AG04450 (cell line): ENCODE measurements around the gene ISG15. TPM values are rescaled to one million over a fixed set of nuclear protein-coding genes. Genes with fewer than 3 reads are reported as not detected.
A peak's percentile ranks its signal among the peaks of the same experiment; 100 is the strongest.
"Not testable (repeated sequence)": the region's sequence is repeated elsewhere in the genome, so short reads cannot be mapped to it uniquely, and the experiment has no call there.

ENCODE experiments used
- CTCF ChIA-PET: fragments of 300-600, 350-600 bp; formaldehyde crosslinking; extraction: SDS; loops from one replicate; lab custom pipeline; 2022; ENCODE audit warnings: antibody characterized with exemption, inconsistent platforms; lab: Charles Lee
- POLR2A ChIA-PET: fragments of 350-600 bp; formaldehyde crosslinking; extraction: SDS; loops from one replicate; lab custom pipeline; 2021; ENCODE audit warnings: antibody characterized with exemption, inconsistent platforms; lab: Yijun Ruan, JAX
- DNase-seq: peaks from one replicate; pipeline ENCODE4 v3.0.0-alpha.2; 2011; ENCODE audit warnings: low read depth, low spot score
- H3K27ac ChIP-seq: one replicate; pipeline ENCODE4 v1.5.1; 2012; ENCODE audit warnings: low read depth, low read length, control low read depth
- H3K27me3 ChIP-seq: one replicate; pipeline ENCODE4 v1.6.0; 2012; ENCODE audit warnings: low read length; ENCODE audit not compliant: control insufficient read depth, insufficient read depth
- H3K4me3 ChIP-seq: 2 replicates; pipeline ENCODE4 v1.5.1; 2011; ENCODE audit warnings: mild to moderate bottlenecking, low read depth, low read length, control low read depth
- H3K9me3 ChIP-seq: 2 replicates; pipeline ENCODE4 v1.5.1; 2012; ENCODE audit warnings: low read length; ENCODE audit not compliant: control insufficient read depth, insufficient read depth
- CTCF ChIP-seq: IDR thresholded peaks from 2 replicates; pipeline ENCODE4 v1.5.1; 2011; ENCODE audit warnings: low read depth, low read length, control low read depth, inconsistent platforms
- polyA plus RNA-seq: library from polyadenylated mRNA; depleted of rRNA; stranded (reverse); fragments of >200 nt; gene quantifications from 2 replicates; pipeline ENCODE4 v1.2.3, GENCODE V29; 2011

Gene ISG15
- polyA plus RNA-seq, 1 experiment = 22.4 TPM

GRCh38 chr1:982765-983436 is 30.4 kb upstream of the ISG15 start:
- no peak for DNase-seq
- Histone ChIP-seq H3K27ac (no peak overlapping the region), H3K27me3 (peaks cover 35% of the 10 kb centered on the region), H3K4me3 (no peak overlapping the region), H3K9me3 (peaks cover 9% of the 10 kb centered on the region; the same call in 1 of the 2 replicates)
- POLR2A ChIA-PET = no interaction called here
- TF ChIP-seq CTCF = no peak
- CTCF ChIA-PET = interaction anchor here (0.5 to 2.1 kb wide), 10 partner anchors 11 to 310 kb away, joined by 3 to 13 read pairs (median 3); no protein-coding TSS in a partner anchor

- peaks cover 35% of the 10 kb centered on the region for H3K27me3 ChIP-seq
- no peaks in the 10 kb centered on the region; the same call in 1 of the 2 replicates for H3K9me3 ChIP-seq
- ChIA-PET POLR2A (no interaction called here), CTCF (interaction anchor here (0.5 to 2.1 kb wide), 22 partner anchors 8 to 309 kb away, joined by 3 to 15 read pairs (median 4); partner anchors contain the start of gene NOC2L)
- H3K4me3 ChIP-seq = peak overlapping the region; percentile 17
- no peak overlapping the region for H3K27ac ChIP-seq
- TF ChIP-seq CTCF = peak; percentile 78
- no peak for DNase-seq
These were observed 29.4 kb upstream of the ISG15 start for GRCh38 chr1:983798-984475.

- ChIA-PET POLR2A (no interaction called here), CTCF (interaction anchor here (0.6 to 2.1 kb wide), 18 partner anchors 8 to 308 kb away, joined by 3 to 15 read pairs (median 4); partner anchors contain the start of gene NOC2L)
- no peak for TF ChIP-seq CTCF
- Histone ChIP-seq H3K9me3 (no peaks in the 10 kb centered on the region; the same call in 1 of the 2 replicates), H3K27ac (no peak overlapping the region), H3K27me3 (peaks cover 35% of the 10 kb centered on the region), H3K4me3 (peak overlapping the region; percentile 17)
- no peak for DNase-seq
These were observed 28.9 kb upstream of the ISG15 start for GRCh38 chr1:984476-984814.

GRCh38 chr1:985126-985525 is 28.2 kb upstream of the ISG15 start:
- ChIA-PET POLR2A (no interaction called here), CTCF (interaction anchor here (0.9 to 1.8 kb wide), 10 partner anchors 7 to 79 kb away, joined by 3 to 15 read pairs (median 4); no protein-coding TSS in a partner anchor)
- Histone ChIP-seq H3K9me3 (no peaks in the 10 kb centered on the region; the same call in 1 of the 2 replicates), H3K4me3 (no peak overlapping the region), H3K27me3 (peaks cover 35% of the 10 kb centered on the region), H3K27ac (no peak overlapping the region)
- DNase-seq = no peak
- TF ChIP-seq CTCF = no peak

GRCh38 chr1:988061-988460 is 25.2 kb upstream of the ISG15 start:
- peaks cover 16% of the 10 kb centered on the region for H3K9me3 ChIP-seq
- peaks cover 14% of the 10 kb centered on the region for H3K27me3 ChIP-seq
- DNase-seq, CTCF ChIA-PET, H3K4me3 ChIP-seq, H3K27ac ChIP-seq, POLR2A ChIA-PET: not testable (repeated sequence)

- CTCF ChIA-PET = interaction anchor here (0.6 kb wide), 1 partner anchor 73 kb away, joined by 3 read pairs; no protein-coding TSS in a partner anchor
- DNase-seq, POLR2A ChIA-PET: not testable (repeated sequence)
These were observed 22.0 kb upstream of the ISG15 start for GRCh38 chr1:991275-991674.

More at GRCh38 chr1:991275-991674, 22.0 kb upstream of the ISG15 start:
- not testable (repeated sequence) for H3K27ac ChIP-seq, H3K27me3 ChIP-seq, H3K4me3 ChIP-seq
- peaks cover 23% of the 10 kb centered on the region for H3K9me3 ChIP-seq
